DND-41 (cell line): ENCODE measurements around the gene MEIS1.

Experiments used
- ATAC-seq: fragments of 200-7000 bp; cut with Tn5 transposase; 3 replicates; pipeline ENCODE4 v1.9.1; 2021; ENCODE audit warnings: low read depth; ENCODE audit not compliant: insufficient read depth
- DNase-seq: peaks from one replicate; pipeline ENCODE4 v3.0.0-alpha.2; 2020
- H2AFZ ChIP-seq: 2 replicates; pipeline ENCODE4 v1.6.0; 2012; ENCODE audit warnings: low read depth, low read length
- H3K27ac ChIP-seq: 2 replicates; pipeline ENCODE4 v1.5.1; 2012; ENCODE audit warnings: low read length, inconsistent platforms
- H3K27me3 ChIP-seq: fragments of 200-600 bp; sonication (generic); 2 replicates; pipeline ENCODE4 v1.6.0; 2012; ENCODE audit warnings: low read length, mild to moderate bottlenecking, inconsistent platforms; ENCODE audit not compliant: insufficient read depth, poor library complexity
- H3K36me3 ChIP-seq: 2 replicates; pipeline ENCODE4 v1.5.1; 2012; ENCODE audit warnings: low read length, inconsistent platforms; ENCODE audit not compliant: insufficient read depth
- H3K4me1 ChIP-seq: 2 replicates; pipeline ENCODE4 v1.5.1; 2012; ENCODE audit warnings: mild to moderate bottlenecking, low read length; ENCODE audit not compliant: insufficient read depth
- H3K4me2 ChIP-seq: 2 replicates; pipeline ENCODE4 v1.6.0; 2012; ENCODE audit warnings: mild to moderate bottlenecking, moderate library complexity, low read length, inconsistent platforms; ENCODE audit not compliant: insufficient read depth
- H3K4me3 ChIP-seq, 2 experiments: fragments of 200-600 bp in 1 of 2; shearing (Covaris generic) in 1 of 2; 2 replicates each; pipeline ENCODE4 v1.5.1; 2012 to 2016; ENCODE audit warnings: inconsistent platforms in 2 of 2, low read length in 2 of 2, mild to moderate bottlenecking in 2 of 2, low read depth in 1 of 2, moderate library complexity in 1 of 2
- H3K79me2 ChIP-seq: 2 replicates; pipeline ENCODE4 v1.6.0; 2012; ENCODE audit warnings: low read length, inconsistent platforms; ENCODE audit not compliant: insufficient read depth
- H3K9ac ChIP-seq: 2 replicates; pipeline ENCODE4 v1.6.0; 2012; ENCODE audit warnings: low read depth, mild to moderate bottlenecking, inconsistent platforms, low read length, moderate library complexity
- H3K9me3 ChIP-seq: 2 replicates; pipeline ENCODE4 v1.5.1; 2012; ENCODE audit warnings: low read length, moderate library complexity, mild to moderate bottlenecking, inconsistent platforms; ENCODE audit not compliant: insufficient read depth, severe bottlenecking
- H4K20me1 ChIP-seq: 2 replicates; pipeline ENCODE4 v1.6.0; 2012; ENCODE audit warnings: low read length; ENCODE audit not compliant: insufficient read depth
- EZH2 ChIP-seq: IDR thresholded peaks from 3 replicates; pipeline ENCODE4 v1.6.1; 2012; ENCODE audit warnings: borderline replicate concordance, low read depth, mild to moderate bottlenecking, moderate library complexity, low read length, inconsistent platforms; ENCODE audit not compliant: severe bottlenecking
- TF ChIP-seq, protein P1 (sequence below): IDR thresholded peaks from 2 replicates; pipeline ENCODE4 v1.5.1; 2012; ENCODE audit warnings: borderline replicate concordance, low read length, moderate library complexity, mild to moderate bottlenecking; ENCODE audit not compliant: poor library complexity, severe bottlenecking; ENCODE audit errors: extremely low read depth

The MEIS1 gene

DNA sequence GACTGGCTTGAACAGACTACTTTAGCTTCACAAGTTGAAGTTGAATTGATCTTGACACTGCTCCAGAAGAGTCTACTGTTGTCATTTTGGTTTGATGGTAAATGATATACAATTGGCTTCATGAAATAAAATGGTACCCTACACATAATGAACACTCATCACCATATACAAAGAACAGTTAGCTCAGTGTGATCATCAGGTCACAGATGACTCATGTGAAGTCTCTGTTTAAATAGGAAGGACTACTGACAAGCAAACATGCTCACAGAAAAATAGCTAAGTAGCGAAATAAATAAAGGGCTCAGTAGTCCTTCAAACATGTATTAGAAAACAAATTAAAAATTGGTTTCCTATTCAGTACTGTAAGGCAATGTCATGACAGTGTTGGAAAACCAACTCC, 96.2 kb downstream of the MEIS1 start:
- Histone ChIP-seq H3K4me1 (no peaks in the 10 kb centered on the region), H3K27ac (no peak overlapping the region), H2AFZ (no peak overlapping the region), H3K36me3 (no peaks in the 10 kb centered on the region), H3K9ac (no peak overlapping the region), H3K79me2 (no peaks in the 10 kb centered on the region), H4K20me1 (no peaks in the 10 kb centered on the region), H3K4me3 (no peak overlapping the region), H3K9me3 (no peaks in the 10 kb centered on the region), H3K4me2 (no peak overlapping the region), H3K27me3 (no peaks in the 10 kb centered on the region)
- ATAC-seq (no peak), DNase-seq (no peak)
- no peak for TF ChIP-seq EZH2
- TF ChIP-seq, protein P1, sequence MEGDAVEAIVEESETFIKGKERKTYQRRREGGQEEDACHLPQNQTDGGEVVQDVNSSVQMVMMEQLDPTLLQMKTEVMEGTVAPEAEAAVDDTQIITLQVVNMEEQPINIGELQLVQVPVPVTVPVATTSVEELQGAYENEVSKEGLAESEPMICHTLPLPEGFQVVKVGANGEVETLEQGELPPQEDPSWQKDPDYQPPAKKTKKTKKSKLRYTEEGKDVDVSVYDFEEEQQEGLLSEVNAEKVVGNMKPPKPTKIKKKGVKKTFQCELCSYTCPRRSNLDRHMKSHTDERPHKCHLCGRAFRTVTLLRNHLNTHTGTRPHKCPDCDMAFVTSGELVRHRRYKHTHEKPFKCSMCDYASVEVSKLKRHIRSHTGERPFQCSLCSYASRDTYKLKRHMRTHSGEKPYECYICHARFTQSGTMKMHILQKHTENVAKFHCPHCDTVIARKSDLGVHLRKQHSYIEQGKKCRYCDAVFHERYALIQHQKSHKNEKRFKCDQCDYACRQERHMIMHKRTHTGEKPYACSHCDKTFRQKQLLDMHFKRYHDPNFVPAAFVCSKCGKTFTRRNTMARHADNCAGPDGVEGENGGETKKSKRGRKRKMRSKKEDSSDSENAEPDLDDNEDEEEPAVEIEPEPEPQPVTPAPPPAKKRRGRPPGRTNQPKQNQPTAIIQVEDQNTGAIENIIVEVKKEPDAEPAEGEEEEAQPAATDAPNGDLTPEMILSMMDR: no peak

- no peak for TF ChIP-seq EZH2
- TF ChIP-seq, protein P1: no peak
- DNase-seq (no peak), ATAC-seq (no peak)
- H4K20me1 ChIP-seq: no peaks in the 10 kb centered on the region
- no peak overlapping the region for H2AFZ ChIP-seq
- H3K36me3 ChIP-seq: no peaks in the 10 kb centered on the region
- H3K27me3 ChIP-seq: no peaks in the 10 kb centered on the region
- H3K4me3 ChIP-seq: no peak overlapping the region
- H3K4me1 ChIP-seq: no peaks in the 10 kb centered on the region
- H3K79me2 ChIP-seq: no peaks in the 10 kb centered on the region
- no peaks in the 10 kb centered on the region for H3K9me3 ChIP-seq
- H3K9ac ChIP-seq: no peak overlapping the region
- no peak overlapping the region for H3K4me2 ChIP-seq
- H3K27ac ChIP-seq: no peak overlapping the region
Observed at GRCh38 chr2:66531567-66531966, 96.6 kb downstream of the MEIS1 start.

DNA sequence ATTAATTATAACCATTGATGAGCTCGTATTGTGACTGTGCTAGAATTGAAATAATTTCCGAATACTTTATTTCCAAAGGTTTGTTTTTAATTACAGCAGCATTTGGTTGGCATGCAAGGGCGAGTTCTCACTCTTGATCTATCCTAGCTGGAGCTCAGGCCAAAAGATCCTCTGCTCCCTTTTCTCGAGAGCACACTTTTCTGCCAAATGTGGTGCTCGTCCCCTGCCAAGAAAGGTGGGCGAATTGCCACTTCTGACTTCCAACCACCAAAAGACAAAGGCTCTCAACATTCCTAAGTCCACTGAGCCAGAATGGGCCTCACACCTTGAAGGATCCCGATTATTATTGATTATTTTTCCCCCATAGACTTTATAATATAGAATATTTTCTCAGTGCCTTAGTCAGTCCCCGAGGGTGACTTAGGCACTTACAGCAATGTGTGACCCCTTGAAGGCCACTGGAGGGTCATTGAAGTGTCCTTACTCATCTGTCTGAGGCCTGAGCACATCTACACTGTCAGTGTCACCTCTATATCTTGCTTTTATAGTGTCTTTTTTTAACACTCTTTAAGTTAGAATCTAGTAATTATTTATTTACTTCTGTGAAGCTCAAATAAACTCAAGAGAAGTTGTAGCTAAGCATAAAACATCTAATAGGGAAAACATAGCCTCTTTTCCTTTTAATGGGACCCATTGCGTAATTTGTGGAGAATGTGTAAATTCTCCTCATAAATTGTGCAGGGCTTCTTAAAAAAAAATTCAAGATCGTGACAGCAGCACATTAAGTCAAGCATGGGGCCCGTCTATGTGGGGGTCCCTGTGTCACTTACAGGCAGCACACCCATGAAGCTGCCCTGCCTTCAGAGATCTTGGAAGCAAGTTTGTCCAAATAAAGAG, 98.3 kb downstream of the MEIS1 start:
- H3K27ac ChIP-seq: no peak overlapping the region

More for the DNA sequence above, 98.3 kb downstream of the MEIS1 start:
- Histone ChIP-seq H3K9me3 (no peaks in the 10 kb centered on the region), H2AFZ (no peak overlapping the region), H3K4me2 (no peak overlapping the region), H3K27me3 (no peaks in the 10 kb centered on the region), H3K36me3 (no peaks in the 10 kb centered on the region), H3K9ac (no peak overlapping the region), H3K4me1 (no peaks in the 10 kb centered on the region), H3K79me2 (no peaks in the 10 kb centered on the region), H4K20me1 (no peaks in the 10 kb centered on the region), H3K4me3 (no peak overlapping the region)
- ATAC-seq: no peak
- TF ChIP-seq EZH2: no peak
- TF ChIP-seq, protein P1: no peak
- no peak for DNase-seq
